AG04450 (cell line): ENCODE data around the gene CABP4. TPM values are rescaled to one million over a fixed set of nuclear protein-coding genes. Genes with fewer than 3 reads are reported as not detected.

Experiments used
- CTCF ChIA-PET: fragments of 300-600, 350-600 bp; formaldehyde crosslinking; extraction: SDS; loops from one replicate; lab custom pipeline; 2022; ENCODE audit warnings: antibody characterized with exemption, inconsistent platforms; lab: Charles Lee
- POLR2A ChIA-PET: fragments of 350-600 bp; formaldehyde crosslinking; extraction: SDS; loops from one replicate; lab custom pipeline; 2021; ENCODE audit warnings: antibody characterized with exemption, inconsistent platforms; lab: Yijun Ruan, JAX
- DNase-seq: peaks from one replicate; pipeline ENCODE4 v3.0.0-alpha.2; 2011; ENCODE audit warnings: low read depth, low spot score
- H3K27ac ChIP-seq: one replicate; pipeline ENCODE4 v1.5.1; 2012; ENCODE audit warnings: low read depth, low read length, control low read depth
- H3K27me3 ChIP-seq: one replicate; pipeline ENCODE4 v1.6.0; 2012; ENCODE audit warnings: low read length; ENCODE audit not compliant: control insufficient read depth, insufficient read depth
- H3K4me3 ChIP-seq: 2 replicates; pipeline ENCODE4 v1.5.1; 2011; ENCODE audit warnings: mild to moderate bottlenecking, low read depth, low read length, control low read depth
- H3K9me3 ChIP-seq: 2 replicates; pipeline ENCODE4 v1.5.1; 2012; ENCODE audit warnings: low read length; ENCODE audit not compliant: control insufficient read depth, insufficient read depth
- CTCF ChIP-seq: IDR thresholded peaks from 2 replicates; pipeline ENCODE4 v1.5.1; 2011; ENCODE audit warnings: low read depth, low read length, control low read depth, inconsistent platforms
- polyA plus RNA-seq: library from polyadenylated mRNA; depleted of rRNA; stranded (reverse); fragments of >200 nt; gene quantifications from 2 replicates; pipeline ENCODE4 v1.2.3, GENCODE V29; 2011

The CABP4 gene
- polyA plus RNA-seq, 1 experiment, result not detected

- no peak overlapping the region for H3K4me3 ChIP-seq
- ChIA-PET CTCF (interaction anchor here (1.0 to 3.7 kb wide), 2 partner anchors 11 to 56 kb away, joined by 5 to 22 read pairs; partner anchors contain the start of gene PPP1CA), POLR2A (interaction anchor here (0.6 to 0.8 kb wide), 2 partner anchors 21 to 71 kb away, joined by 4 read pairs; partner anchors contain the start of gene RAD9A)
- H3K9me3 ChIP-seq, result no peaks in the 10 kb centered on the region
- TF ChIP-seq CTCF, result no peak
- H3K27ac ChIP-seq, result no peak overlapping the region
- H3K27me3 ChIP-seq, result peaks cover 43% of the 10 kb centered on the region
- DNase-seq, result no peak
These were observed 41.8 kb upstream of the CABP4 start for GRCh38 chr11:67413266-67413849.

GRCh38 chr11:67415501-67416304 is 39.5 kb upstream of the CABP4 start, which contains the start of gene CARNS1:
Gene CARNS1 (plus strand): TSS chr11:67415678. CDS start chr11:67416200, 522 bp downstream.
- POLR2A ChIA-PET, result no interaction called here
- Histone ChIP-seq H3K4me3 (peak within 1 kb of the TSS; percentile 17; the same call in 1 of the 2 replicates), H3K9me3 (no peaks in the 10 kb centered on the region), H3K27ac (no peak within 1 kb of the TSS), H3K27me3 (peaks cover 27% of the 10 kb centered on the region)
- DNase-seq, result no peak
- CTCF ChIA-PET, result interaction anchor here (1.2 to 3.7 kb wide), 2 partner anchors 14 kb away, joined by 7 to 22 read pairs; partner anchors contain the start of gene PPP1CA
- TF ChIP-seq CTCF, result no peak

- no peak for DNase-seq
- POLR2A ChIA-PET, result no interaction called here
- H3K27me3 ChIP-seq, result peaks cover 25% of the 10 kb centered on the region
These were observed 38.5 kb upstream of the CABP4 start for GRCh38 chr11:67416416-67417335.

GRCh38 chr11:67417425-67417824 is 37.7 kb upstream of the CABP4 start:
- CTCF ChIA-PET, result interaction anchor here (3.4 kb wide), 1 partner anchor 16 kb away, joined by 10 read pairs; the partner anchor contains the start of gene PPP1CA
- POLR2A ChIA-PET, result interaction anchor here (0.6 kb wide), 1 partner anchor 16 kb away, joined by 3 read pairs; the partner anchor contains the start of gene PPP1CA
- no peak for DNase-seq
- H3K27me3 ChIP-seq, result peaks cover 19% of the 10 kb centered on the region
- H3K27ac ChIP-seq, result no peak overlapping the region
- TF ChIP-seq CTCF, result no peak
- H3K4me3 ChIP-seq, result no peak overlapping the region
- no peaks in the 10 kb centered on the region for H3K9me3 ChIP-seq

More at GRCh38 chr11:67416416-67417335, 38.5 kb upstream of the CABP4 start:
- CTCF ChIA-PET, result interaction anchor here (1.2 kb wide), 1 partner anchor 15 kb away, joined by 7 read pairs; the partner anchor contains the start of gene PPP1CA
- no peak overlapping the region for H3K4me3 ChIP-seq
- TF ChIP-seq CTCF, result no peak
- no peak overlapping the region for H3K27ac ChIP-seq
- no peaks in the 10 kb centered on the region for H3K9me3 ChIP-seq
